HPDE6-E6E7 (cell line): ENCODE data around the gene DOCK2.

Source experiments
- DNase-seq: peaks from one replicate; pipeline ENCODE4 v3.0.0; 2011; ENCODE audit warnings: missing footprints; ENCODE audit errors: extremely low spot score

DOCK2 gene

DNA sequence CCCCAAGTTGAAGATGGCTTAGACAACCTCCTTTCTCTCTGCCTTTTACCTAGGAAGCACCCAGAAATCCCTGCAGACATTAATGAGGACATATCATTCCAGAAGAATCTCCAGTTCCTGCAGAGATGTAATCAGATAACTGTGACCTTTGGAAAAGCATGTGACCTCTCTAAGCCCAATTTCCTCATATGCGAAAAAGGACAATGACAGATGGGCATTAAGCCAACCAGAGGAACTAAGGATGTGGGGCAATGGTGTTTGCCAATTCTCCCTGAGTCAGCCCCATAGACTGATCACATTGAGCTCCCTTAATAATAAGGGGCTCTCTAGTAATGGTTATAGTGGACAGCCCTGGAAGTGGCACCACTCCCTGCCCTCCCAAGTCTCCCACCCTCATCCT, 458.6 kb downstream of the DOCK2 start:
- no peak for DNase-seq

DNA sequence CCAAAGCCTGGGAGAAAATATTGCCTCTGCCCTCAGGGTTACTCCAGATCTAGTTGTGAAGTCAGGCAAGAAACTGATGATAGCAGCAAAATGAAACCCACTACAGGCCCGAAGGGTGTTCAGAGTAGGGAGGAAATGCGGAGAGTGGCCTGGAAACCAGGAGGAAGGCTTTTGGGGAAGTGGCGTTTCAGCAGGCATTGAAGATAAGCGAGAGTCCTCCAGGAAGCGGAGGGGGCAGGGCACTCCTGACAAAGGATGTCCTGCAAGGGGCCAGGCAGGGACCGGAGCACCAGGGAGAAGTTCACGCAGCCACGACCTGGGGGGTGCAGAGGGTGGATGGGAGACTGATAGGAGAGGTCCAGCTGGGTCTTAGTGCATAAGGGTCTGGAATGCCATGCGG, 460.9 kb downstream of the DOCK2 start:
- no peak for DNase-seq

DNA sequence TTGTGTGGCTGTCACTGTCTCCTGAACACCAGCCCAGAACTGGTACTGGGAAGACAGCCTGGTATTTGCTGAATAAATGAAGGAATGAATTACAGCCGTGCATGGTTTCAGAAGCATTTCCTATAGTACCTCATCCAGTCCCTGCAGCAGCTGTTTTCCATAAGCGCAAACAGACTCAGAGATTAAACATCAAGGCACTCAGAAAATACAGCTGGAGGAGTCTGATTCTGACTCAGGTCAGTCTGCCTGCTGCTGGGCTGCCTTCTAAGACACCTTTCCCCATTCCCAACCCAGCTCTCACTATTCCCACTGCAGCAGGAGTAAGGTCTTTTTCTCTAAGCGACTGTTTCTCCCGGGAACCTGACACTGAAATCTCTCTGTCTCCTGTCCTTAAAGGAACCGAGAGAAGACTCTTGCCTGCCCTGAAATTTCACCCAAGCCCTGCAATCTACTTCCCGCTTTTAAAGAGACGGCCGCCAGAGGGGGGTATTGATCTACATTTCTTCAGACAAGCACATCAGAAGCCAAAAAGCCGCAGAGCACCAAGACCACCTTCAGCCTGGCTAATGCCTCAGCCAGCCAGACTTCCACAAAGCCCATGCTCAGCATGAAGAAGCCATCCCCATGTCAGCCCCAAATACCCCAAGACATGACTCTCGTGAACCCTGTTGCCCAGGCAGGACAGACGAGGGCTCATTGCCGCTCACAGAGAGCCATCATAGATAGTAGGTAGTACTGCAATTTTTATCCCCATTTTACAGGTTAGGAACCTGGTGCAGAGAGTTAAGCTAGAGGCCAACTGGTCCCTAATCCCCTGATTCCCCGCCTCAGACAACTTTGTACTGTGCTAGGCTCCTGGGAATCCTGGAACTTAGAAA, 463.2 kb downstream of the DOCK2 start:
- DNase-seq, result peak; percentile 42

DNA sequence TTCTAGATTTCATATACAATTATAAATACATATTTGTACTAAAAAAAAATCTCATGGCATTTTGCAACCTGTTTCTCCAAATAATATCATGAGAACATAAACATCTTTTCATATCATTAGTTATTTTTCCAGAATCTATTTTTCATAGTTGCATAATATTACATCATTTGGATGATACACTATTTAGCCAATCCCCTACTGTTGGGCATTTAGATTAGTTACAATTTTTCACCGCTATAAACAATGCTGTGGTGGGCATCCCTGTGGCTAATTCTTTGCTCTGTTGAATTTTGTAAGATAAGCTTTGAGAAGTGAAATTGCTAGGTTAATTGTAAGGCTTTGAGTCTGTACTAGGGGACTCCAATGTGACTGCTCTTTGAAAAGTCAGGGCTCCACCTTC, 466.4 kb downstream of the DOCK2 start:
- DNase-seq, result no peak

DNA sequence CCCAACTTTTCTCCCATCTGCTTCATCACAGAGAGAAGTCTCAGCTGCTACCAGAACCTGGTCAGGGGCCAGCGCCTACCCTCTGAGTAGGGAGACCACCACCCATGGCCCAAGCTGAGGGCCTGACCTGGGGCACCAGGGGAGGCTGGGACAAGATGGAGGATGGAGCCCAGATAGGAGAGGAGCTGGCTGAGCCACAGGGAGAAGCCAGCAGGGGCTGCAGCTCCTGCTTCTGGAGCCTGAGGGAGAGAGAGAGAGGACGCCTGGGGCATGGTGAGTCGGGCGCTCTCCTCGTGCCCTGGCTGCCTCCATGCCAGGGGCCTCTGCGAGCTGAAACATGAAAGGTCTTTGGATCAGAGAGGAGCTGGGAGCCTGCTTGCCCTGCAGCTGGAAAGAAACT, 467.2 kb downstream of the DOCK2 start:
- no peak for DNase-seq

DNA sequence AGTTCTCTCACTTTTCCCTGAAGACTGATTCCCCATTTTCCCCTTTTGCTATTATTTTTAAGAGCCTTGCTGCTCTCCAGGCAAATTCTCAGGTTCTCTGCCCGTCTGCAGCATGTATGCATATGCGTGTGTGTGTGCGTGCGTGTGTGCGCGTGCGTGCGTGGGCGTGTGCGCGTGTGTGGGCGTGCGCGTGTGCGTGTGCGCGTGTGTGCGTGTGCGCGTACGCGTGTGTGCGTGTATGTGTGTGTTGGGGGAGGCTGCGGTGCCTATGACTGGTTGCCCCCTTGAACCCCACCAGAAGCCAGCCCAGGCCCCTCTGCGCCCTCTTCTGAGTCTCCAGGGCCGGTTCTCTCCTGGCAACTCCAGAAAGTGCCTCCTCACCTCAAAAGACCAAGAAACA, 467.6 kb downstream of the DOCK2 start:
- DNase-seq, result no peak

DNA sequence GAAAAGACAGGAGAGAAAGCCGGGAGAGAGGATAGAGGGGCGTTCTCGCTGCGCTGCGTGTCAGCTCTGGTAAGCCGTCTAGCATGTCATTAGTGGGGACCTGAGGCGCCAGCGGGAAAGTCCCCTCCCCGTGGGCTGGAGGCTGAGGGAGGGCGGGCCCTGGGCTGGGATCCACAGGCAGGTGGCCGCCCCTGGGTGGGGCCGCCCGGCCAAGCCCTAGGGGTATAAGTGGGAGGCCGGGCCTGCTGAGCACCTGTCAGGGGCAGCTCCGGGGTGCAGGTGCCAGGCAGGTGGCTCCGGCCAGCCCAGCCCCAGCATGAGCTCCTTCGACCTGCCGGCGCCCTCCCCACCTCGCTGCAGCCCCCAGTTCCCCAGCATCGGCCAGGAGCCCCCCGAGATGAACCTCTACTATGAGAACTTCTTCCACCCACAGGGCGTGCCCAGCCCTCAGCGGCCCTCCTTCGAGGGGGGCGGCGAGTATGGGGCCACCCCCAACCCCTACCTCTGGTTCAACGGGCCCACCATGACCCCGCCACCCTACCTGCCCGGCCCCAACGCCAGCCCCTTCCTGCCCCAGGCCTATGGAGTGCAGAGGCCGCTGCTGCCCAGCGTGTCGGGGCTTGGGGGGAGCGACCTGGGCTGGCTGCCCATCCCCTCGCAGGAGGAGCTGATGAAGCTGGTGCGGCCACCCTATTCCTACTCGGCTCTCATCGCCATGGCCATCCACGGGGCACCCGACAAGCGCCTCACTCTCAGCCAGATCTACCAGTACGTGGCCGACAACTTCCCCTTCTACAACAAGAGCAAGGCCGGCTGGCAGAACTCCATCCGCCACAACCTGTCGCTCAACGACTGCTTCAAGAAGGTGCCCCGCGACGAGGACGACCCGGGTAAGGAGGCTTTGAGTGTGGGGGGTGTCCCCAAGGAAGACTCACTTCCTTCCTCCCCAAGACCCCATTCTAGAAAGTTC, 468.9 kb downstream of the DOCK2 start, which contains the start of gene FOXI1:
Gene FOXI1 (plus strand): TSS at position 256 of the 970 bp plus-strand sequence. CDS start 61 bp downstream, at position 317.
- DNase-seq, result no peak

DNA sequence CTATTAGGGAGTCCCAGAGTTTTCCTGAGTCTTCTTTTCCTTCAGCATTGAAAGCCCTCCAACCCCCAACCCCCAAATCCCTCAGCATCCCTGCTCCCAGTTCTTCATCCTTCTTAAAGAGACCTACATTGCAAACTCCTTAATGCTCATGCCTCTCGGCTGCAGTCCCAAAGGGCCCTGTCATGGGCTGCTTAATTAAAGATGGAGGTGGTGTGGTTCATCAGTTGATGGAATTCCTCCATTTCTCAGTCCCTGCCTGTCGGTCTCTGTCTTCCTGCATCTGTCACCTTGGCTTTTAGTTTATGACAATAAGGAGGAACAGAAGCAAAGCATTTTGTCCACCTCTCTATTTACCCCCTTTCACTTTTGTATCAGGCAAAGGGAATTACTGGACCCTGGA, 470.6 kb downstream of the DOCK2 start:
- no peak for DNase-seq

DNA sequence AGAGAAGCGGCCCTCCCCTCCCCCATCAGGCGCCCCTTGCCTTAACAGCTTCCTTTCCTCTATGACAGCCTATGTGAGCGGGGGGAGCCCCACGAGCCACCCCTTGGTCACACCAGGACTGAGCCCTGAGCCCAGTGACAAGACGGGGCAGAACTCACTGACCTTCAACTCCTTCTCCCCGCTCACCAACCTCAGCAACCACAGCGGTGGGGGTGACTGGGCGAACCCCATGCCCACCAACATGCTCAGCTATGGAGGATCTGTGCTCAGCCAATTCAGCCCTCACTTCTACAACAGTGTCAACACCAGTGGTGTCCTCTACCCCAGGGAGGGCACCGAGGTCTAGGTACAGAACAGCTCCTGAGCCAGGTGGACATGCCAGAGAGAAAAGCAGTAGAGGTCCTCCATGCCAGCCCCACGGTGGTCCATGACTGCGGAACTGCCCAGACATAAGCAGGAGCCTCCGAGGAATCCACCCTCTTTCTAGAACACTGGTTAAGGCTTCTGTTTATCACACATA, 471.3 kb downstream of the DOCK2 start:
- DNase-seq, result no peak

DNA sequence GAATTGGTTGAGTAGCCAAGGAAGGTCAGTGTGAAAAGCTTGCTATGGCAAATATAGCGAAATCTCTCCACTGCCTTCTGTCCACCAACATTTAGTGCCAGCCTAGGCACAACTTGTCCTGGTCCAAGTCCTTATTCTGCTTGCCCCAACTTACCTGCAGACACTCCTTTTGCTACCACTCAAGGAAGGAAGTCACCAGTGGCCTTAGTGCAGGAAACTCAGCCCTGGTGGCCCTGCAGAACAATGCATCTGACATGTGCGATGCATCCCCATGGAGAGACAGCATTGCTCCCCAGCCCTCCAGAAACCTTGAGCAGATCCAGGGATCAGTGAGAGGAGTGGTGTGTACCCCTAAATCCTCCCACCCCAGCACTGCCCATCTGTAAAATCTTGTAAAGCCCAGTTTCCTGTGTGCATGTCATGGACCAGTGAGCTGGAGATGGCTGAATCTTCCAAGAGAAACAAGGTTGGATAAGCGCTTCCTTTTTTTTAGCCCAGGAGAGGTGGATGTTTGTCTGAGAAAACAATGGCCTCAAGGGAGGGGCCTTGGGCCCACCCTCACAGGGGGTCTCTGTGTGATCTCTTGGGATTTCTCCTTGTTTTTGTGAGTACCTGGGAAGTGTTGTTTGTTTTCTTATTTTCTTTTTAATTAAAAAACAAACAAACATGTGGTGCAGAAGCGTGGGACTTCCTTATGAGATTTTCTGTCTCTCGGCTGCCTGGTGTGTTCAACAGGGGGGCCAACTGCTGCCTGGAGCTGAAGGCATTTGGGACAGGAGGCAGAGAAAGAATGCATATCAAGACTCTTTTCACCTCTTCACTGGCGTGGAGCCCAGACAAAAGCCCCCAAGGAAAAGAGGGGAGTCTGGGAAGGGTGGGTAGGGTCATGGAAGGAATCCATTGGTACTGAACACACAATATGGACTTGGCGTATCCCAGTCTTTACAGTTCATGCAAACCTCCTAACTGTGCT, 472.3 kb downstream of the DOCK2 start:
- DNase-seq, result no peak

DNA sequence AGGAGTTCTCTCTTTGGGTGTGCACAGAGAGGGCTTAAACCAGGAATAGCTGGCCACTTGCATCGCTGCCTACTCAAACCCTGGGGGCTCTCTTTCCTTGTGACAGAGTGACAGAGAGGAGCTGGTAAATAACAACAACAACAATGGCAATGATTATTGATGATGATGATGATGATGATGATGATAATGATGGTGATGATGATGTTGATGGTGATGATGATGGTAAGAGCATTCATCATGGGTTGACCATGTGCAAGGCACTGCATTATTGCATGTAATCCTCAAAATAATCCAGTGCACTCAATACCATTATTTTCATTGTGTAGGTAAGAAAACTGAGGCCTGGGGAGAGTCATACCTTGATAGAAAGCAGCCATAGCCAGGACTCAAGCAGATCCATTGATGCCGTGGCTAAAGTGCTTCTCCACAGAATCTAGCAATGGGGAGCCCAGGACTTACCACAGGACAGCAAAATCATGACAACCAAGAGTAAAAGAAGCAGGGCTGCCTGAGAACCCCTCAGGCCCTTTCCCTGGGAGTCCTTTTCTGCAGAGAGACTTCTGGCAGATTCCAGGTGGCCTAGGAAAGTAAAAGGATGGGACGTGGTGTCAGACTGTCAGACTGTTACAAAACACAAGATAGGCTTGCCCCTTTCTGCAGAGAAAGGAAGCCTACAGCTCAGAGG, 473.5 kb downstream of the DOCK2 start:
- no peak for DNase-seq

DNA sequence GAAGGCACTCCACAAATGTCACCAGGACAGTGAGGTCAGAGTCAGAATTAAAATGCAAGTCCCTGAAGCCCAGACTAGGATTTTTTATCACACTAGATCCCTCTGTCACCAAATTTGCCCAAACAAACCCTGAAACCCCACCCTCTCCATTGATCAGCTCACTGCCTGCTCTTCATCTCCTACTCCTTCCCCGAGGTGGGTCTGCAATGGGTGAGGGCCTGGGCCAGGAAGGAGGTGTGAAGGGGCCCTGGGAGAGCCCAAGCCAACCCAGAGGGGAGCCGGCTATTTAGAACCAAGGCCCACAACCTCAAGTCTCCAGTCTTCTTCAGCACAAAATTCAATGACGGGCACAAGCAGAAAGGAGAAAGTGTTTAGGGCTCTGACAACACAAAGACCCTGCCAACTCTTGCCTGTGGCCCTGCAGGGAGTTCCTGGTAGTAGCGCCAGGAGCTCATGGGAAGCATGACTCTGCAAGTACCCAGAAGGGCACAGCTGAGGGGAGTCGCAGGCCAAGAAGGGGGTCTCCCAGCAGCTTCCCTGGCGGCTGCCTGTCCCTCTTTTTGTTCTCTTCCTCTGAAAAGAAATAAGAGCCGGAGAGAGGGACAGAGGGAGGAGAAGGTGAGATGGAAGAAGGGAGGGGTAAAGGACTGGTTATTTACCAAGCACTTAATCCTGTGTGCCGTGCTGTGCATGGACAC, 474.2 kb downstream of the DOCK2 start:
- no peak for DNase-seq

DNA sequence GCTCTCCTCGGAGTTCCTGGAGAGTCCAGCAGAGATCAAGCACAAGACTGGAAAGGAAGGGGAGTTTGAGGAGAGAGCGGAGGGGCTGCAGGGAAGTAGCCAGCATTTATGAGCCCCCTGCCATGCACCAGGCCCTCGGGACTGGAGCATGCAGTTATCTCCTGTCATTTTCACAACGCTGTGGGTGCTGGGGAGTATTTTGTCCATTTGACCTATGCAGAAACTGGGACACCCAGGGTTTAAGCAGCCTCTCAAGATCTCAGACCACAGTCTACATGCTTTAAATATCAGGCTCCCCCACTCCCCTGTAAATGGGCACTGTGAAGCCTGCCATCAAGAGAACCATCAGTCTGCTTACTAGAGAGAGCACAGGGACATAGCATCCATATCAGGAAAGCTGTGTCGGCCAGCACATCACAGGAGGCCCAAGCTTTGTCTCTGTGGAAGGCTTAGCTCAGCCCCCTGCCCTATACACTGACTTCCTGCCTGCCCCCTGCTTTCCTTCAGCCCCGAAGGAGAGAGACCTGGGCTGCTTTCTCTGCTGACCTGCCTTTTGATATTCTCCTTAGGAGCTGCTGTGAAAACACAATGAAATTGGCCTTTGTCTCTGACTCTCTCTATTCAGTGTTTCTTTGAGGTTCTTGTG, 475.9 kb downstream of the DOCK2 start:
- DNase-seq, result no peak

DNA sequence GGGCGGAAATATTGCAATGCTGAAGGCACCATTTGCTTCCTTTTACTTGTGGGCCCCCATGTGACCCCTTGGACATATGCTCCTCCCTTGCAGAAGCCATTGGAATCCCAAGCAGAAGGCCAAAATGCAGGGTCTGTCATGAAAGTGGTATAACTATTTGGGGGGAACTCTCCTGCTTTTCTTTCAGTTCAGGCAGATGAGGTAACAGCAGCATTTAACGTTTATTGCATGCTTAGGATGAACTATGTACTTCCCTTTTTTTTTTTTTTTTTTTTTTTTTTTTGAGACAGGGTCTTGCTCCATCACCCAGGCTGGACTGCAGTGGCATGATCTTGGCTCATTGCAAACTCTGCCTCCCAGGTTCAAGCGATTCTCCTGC, 476.4 kb downstream of the DOCK2 start:
- no peak for DNase-seq

DNA sequence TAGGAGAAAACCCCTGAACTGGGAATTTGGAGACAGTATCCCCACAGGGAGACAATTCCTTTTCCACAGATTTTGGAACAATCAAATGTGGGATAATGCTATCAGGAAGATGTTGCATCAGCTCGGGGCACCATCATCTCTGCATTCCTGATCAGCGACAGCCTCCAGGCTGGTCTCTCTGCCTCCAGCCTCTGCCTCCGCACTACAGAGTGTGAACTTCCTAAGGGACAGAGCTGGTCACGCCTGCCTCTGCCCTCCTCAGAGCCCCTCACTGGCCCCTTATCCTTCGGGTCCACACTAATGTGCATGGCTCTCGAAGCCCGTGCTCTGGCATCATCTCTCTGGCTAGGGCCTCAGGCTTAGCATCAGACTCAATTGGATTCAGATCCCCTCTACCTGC, 477.2 kb downstream of the DOCK2 start:
- DNase-seq, result no peak

DNA sequence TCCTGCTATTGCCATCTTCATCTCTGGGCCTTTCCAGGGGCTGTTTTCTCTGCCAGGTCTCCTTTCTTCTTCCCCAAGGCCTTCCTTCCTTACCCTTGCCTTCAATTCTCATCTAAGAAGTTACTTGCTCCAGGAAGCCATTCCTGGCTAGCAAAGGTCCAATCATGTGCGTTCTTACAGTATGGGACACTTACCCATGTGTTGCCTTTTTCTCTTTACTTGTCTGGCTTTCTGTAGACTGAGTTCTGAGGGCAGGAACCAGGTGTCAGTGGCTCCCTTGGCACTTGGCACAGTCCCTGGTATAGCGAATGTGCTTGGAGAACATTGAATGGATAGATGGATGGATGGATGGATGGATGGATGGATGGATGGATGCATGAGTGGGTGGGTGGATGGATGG, 478.9 kb downstream of the DOCK2 start:
- no peak for DNase-seq

DNA sequence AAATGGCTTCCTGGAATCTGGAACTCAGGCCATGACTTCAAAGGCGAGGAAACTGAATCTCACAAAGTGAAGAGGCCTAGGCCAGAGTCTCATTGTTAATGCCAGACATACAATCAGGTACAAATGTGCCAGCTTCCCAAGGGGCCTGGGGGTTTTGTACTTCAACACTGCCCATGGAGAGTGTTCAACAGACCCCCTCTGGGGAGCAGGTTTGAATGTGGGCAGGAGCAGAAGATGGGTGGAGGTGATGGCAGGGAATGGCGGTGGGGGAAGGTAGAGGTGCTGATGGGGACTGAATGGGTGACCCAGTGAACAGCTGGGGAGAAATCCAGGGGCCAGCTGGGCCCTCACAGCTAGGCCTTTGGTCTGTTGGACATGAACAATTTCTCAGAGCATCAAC, 480.7 kb downstream of the DOCK2 start:
- no peak for DNase-seq

DNA sequence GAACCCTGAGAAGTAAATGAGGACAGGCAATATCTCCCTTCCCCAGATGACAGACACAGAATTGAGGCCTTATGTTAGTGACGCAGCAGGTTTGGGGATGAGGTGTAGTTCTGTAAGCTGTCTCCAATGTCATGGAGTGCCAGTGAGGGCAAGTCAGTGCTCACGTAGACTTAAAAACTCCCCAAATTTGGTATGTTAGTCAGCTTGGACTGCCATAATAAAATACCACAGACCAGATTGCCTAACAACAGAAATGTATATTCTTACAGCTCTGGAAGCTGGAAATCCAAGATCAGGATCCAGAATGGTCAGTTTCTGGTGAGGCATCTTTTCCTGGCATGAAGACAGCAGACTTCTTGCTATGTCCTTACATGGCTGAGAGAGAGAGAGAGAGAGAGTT, 483.5 kb downstream of the DOCK2 start:
- no peak for DNase-seq

DNA sequence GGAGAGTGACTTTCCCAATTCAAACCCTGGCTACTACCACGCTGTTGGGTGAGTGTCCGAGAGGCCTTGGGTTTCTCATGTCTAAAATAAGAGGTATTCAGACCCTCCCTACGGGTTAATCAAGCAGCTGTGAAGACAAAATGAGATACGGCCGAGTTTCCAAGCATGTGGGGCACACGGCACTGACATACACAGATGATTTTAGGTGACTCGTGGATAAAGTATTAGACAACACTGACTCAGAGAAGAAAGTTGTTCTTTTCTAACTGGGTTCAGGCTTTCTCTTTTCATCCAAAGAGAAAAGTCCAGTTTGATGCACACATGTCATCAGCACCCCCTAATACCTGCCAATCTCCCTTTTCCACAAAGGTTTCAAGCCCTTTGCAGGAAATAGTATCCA, 484.2 kb downstream of the DOCK2 start:
- DNase-seq, result no peak

DNA sequence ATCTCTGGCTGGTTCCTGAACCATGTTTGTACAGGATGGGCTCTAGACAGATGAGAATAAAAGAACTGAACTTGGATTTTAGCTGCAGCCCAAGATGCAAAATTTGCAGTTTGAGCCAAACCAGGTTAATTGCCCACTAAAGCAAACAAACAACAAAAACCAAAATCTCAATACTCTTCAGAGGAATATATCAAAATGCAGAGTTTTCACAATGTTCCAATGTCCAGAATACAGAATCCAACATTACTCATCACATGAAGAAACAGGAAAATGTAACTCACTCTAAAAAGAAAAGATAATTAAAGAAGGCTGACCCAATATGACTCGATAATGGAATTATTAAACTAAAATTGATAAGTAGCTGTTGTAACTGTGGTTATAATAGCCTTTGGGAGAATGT, 489.0 kb downstream of the DOCK2 start:
- no peak for DNase-seq
